ENCODE measurements around the gene CEP250.
A peak's percentile ranks its signal among the peaks of the same experiment; 100 is the strongest.

Gene CEP250

GRCh38 chr20:35541783-35542662, 86.6 kb downstream of the CEP250 start, which contains the start of gene ERGIC3 (continued):
- TF ChIP-seq, protein P1, sequence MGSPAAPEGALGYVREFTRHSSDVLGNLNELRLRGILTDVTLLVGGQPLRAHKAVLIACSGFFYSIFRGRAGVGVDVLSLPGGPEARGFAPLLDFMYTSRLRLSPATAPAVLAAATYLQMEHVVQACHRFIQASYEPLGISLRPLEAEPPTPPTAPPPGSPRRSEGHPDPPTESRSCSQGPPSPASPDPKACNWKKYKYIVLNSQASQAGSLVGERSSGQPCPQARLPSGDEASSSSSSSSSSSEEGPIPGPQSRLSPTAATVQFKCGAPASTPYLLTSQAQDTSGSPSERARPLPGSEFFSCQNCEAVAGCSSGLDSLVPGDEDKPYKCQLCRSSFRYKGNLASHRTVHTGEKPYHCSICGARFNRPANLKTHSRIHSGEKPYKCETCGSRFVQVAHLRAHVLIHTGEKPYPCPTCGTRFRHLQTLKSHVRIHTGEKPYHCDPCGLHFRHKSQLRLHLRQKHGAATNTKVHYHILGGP (tag by site-specific recombination; IDR thresholded peaks at IDR 0.05) = no peak
- TF ChIP-seq, protein P2, sequence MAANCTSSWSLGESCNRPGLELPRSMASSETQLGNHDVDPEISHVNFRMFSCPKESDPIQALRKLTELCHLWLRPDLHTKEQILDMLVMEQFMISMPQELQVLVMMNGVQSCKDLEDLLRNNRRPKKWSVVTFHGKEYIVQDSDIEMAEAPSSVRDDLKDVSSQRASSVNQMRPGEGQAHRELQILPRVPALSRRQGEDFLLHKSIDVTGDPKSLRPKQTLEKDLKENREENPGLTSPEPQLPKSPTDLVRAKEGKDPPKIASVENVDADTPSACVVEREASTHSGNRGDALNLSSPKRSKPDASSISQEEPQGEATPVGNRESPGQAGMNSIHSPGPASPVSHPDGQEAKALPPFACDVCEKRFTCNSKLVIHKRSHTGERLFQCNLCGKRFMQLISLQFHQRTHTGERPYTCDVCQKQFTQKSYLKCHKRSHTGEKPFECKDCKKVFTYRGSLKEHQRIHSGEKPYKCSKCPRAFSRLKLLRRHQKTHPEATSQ (tag by site-specific recombination; IDR thresholded peaks at IDR 0.05) = peak; percentile 77; the same call in 1 of the 2 replicates
- TF ChIP-seq ZNF184 (tag by site-specific recombination; IDR thresholded peaks at IDR 0.05) = no peak

GRCh38 chr20:35542990-35543389, 87.6 kb downstream of the CEP250 start:
- POLR2A ChIA-PET = interaction anchor here (0.8 to 1.4 kb wide), 2 partner anchors 16 to 31 kb away, joined by 3 to 4 read pairs; no protein-coding TSS in a partner anchor
- TF ChIP-seq ZNF366 (tag by site-specific recombination; conservative IDR thresholded peaks at IDR 0.05) (no peak), ZFHX2 (tag by site-specific recombination; conservative IDR thresholded peaks at IDR 0.05) (no peak), ZNF157 (tag by site-specific recombination; IDR thresholded peaks at IDR 0.05) (no peak), ZNF621 (tag by site-specific recombination; IDR thresholded peaks at IDR 0.05) (no peak), ZNF777 (tag by site-specific recombination; IDR thresholded peaks at IDR 0.05; ENCODE audit: borderline replicate concordance) (no peak), ZNF239 (tag by site-specific recombination; IDR thresholded peaks at IDR 0.05) (no peak), SCRT2 (tag by site-specific recombination; IDR thresholded peaks at IDR 0.05) (no peak), GLIS1 (tag by site-specific recombination; IDR thresholded peaks at IDR 0.05) (no peak), SP7 (tag by site-specific recombination; IDR thresholded peaks at IDR 0.05) (no peak), OVOL3 (tag by site-specific recombination; IDR thresholded peaks at IDR 0.05) (no peak), REST (tag by site-specific recombination; IDR thresholded peaks at IDR 0.05) (no peak), GLIS2 (tag by site-specific recombination; IDR thresholded peaks at IDR 0.05) (no peak), ZNF558 (tag by site-specific recombination; IDR thresholded peaks at IDR 0.05) (no peak), ZNF394 (tag by site-specific recombination; IDR thresholded peaks at IDR 0.05; ENCODE audit: borderline replicate concordance) (no peak), ZNF624 (tag by site-specific recombination; IDR thresholded peaks at IDR 0.05) (no peak), INSM2 (tag by site-specific recombination; IDR thresholded peaks at IDR 0.05) (no peak), GLI2 (tag by site-specific recombination; IDR thresholded peaks at IDR 0.05; ENCODE audit: borderline replicate concordance, low read depth) (no peak), ZNF707 (tag by site-specific recombination; IDR thresholded peaks at IDR 0.05) (no peak), ZNF184 (tag by site-specific recombination; IDR thresholded peaks at IDR 0.05) (no peak)
- TF ChIP-seq, protein P3, sequence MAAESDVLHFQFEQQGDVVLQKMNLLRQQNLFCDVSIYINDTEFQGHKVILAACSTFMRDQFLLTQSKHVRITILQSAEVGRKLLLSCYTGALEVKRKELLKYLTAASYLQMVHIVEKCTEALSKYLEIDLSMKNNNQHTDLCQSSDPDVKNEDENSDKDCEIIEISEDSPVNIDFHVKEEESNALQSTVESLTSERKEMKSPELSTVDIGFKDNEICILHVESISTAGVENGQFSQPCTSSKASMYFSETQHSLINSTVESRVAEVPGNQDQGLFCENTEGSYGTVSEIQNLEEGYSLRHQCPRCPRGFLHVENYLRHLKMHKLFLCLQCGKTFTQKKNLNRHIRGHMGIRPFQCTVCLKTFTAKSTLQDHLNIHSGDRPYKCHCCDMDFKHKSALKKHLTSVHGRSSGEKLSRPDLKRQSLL (tag by site-specific recombination; IDR thresholded peaks at IDR 0.05) = no peak
- H3K4me1 ChIP-seq (ENCODE audit: control insufficient read depth, insufficient read depth, low read length) = peaks cover 4% of the 10 kb centered on the region; the same call in 1 of the 2 replicates
- H3K36me3 ChIP-seq (ENCODE audit: control insufficient read depth in 2 of 2, insufficient read depth in 1 of 2, low read length in 2 of 2) = peaks cover 0 to 47% of the 10 kb centered on the region in 2 experiments; a peak in 2 of 3 replicates
- no peaks in the 10 kb centered on the region for H3K9me3 ChIP-seq (ENCODE audit: control insufficient read depth, insufficient read depth, low read depth, low read length)
- CTCF ChIA-PET = interaction anchor here (0.7 kb wide), 1 partner anchor 11 kb away, joined by 3 read pairs; no protein-coding TSS in a partner anchor
- no peak overlapping the region for H3K4me3 ChIP-seq (ENCODE audit: low read depth, low read length)
- H3K27ac ChIP-seq (ENCODE audit: extremely low read depth, low read depth, low read length) = no peak overlapping the region

Data from HEK293 (cell line).